Esophagus squamous epithelium (tissue), 5 donors: ENCODE results near the gene KCNA10. TPM values are rescaled to one million over a fixed set of nuclear protein-coding genes. Genes with fewer than 3 reads are reported as not detected.

ENCODE experiments used
- DNase-seq: peaks from one replicate; lab custom pipeline; 2025; lab: John Stamatoyannopoulos, UW
- H3K27ac ChIP-seq, 4 donors: fragments of 200-600 bp; sonication (generic); one replicate each; pipeline ENCODE4 v1.5.1; 2016 to 2019; ENCODE audit warnings: mild to moderate bottlenecking in 1 of 4
- H3K27me3 ChIP-seq, 4 donors: fragments of 200-600 bp; sonication (generic); 1 replicate in 3 of 4; 2 replicates in 1 of 4; pipeline versions ENCODE4 v1.5.1 to v1.6.0; 2017 to 2021; ENCODE audit warnings: antibody characterized with exemption in 1 of 4
- H3K36me3 ChIP-seq, 3 donors: fragments of 200-600 bp; sonication (generic); one replicate each; pipeline ENCODE4 v1.5.1; 2016 to 2019
- H3K4me1 ChIP-seq, 3 donors: fragments of 200-600 bp; sonication (generic); one replicate each; pipeline ENCODE4 v1.5.1; 2017 to 2019
- H3K4me3 ChIP-seq, 4 donors: fragments of 200-600 bp; sonication (generic); 1 replicate in 3 of 4; 2 replicates in 1 of 4; pipeline ENCODE4 v1.5.1; 2016 to 2019; ENCODE audit warnings: mild to moderate bottlenecking in 2 of 4, moderate library complexity in 1 of 4
- H3K9me3 ChIP-seq, 3 donors: fragments of 200-600 bp; sonication (generic); one replicate each; pipeline ENCODE4 v1.5.1; 2016 to 2019
- POLR2A ChIP-seq, 4 donors: fragments of 450-650 bp; IDR thresholded peaks; one replicate each; pipeline ENCODE4 v1.6.1; 2017; ENCODE audit warnings: antibody characterized with exemption in 4 of 4, mild to moderate bottlenecking in 4 of 4, moderate library complexity in 3 of 4
- WGBS, 2 donors: methylation state at CpG; one replicate each; pipeline ENCODE4 v1.1.5; 2018; 5-methylcytosine and 5-hydroxymethylcytosine counted together
- intact Hi-C: fragments of 100-400 bp; cut with DNase I; formaldehyde crosslinking; loops from one replicate; pipeline ENCODE4 v1.15.0; 2022
- total RNA-seq, 4 donors: library from RNA; depleted of rRNA; stranded (reverse); fragments of >200 nt; gene quantifications; one replicate each; pipeline ENCODE4 v1.1.0, GENCODE V29; 2016
- TF ChIP-seq, protein P1 (sequence below), 6 experiments: fragments of 450-650 bp in 4 of 6; fragments of 200-600 bp in 2 of 6; sonication (generic) in 2 of 6; IDR thresholded peaks; one replicate each; pipeline ENCODE4 v1.5.1; 2016 to 2019; ENCODE audit warnings: antibody characterized with exemption in 6 of 6, mild to moderate bottlenecking in 4 of 6, moderate library complexity in 4 of 6
- donor health status: DM: yes; HTN: yes; CAD: no.

KCNA10 gene
- total RNA-seq, 4 donors from 2014 or later = not detected

DNA sequence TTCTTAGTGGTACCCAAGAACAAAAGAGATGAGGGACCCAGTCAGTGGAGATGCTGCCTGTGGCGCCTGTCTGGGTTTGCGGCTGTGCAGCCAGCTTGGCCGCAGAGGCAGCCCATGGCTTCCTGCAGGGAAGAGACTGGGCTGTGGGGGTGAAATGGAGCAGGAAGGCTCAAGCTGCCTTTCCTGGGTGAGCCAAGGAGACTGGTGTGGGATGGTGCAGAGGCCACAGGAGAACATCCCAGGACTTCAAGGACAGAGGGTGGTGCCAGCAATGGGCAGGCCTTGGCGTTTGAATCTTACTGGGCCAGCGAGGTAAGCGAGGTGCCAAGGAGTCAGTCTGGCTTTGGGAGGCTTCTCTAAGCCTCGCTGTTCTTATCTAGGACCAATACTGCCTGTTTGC lies 26.4 kb downstream of the KCNA10 start:
- TF ChIP-seq, protein P1, sequence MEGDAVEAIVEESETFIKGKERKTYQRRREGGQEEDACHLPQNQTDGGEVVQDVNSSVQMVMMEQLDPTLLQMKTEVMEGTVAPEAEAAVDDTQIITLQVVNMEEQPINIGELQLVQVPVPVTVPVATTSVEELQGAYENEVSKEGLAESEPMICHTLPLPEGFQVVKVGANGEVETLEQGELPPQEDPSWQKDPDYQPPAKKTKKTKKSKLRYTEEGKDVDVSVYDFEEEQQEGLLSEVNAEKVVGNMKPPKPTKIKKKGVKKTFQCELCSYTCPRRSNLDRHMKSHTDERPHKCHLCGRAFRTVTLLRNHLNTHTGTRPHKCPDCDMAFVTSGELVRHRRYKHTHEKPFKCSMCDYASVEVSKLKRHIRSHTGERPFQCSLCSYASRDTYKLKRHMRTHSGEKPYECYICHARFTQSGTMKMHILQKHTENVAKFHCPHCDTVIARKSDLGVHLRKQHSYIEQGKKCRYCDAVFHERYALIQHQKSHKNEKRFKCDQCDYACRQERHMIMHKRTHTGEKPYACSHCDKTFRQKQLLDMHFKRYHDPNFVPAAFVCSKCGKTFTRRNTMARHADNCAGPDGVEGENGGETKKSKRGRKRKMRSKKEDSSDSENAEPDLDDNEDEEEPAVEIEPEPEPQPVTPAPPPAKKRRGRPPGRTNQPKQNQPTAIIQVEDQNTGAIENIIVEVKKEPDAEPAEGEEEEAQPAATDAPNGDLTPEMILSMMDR (IDR thresholded peaks at IDR 0.05) = no peak
- no peak for TF ChIP-seq POLR2A (IDR thresholded peaks at IDR 0.05)
- no peaks in the 10 kb centered on the region for H3K27me3 ChIP-seq
- H3K9me3 ChIP-seq = no peaks in the 10 kb centered on the region
- H3K36me3 ChIP-seq = no peaks in the 10 kb centered on the region
- H3K4me3 ChIP-seq = no peak overlapping the region
- intact Hi-C loops = no loop called here
- 85 to 92% methylated on average over 6 to 7 of the region's 7 CpGs for WGBS, 2 donors
- no peak overlapping the region for H3K27ac ChIP-seq
- peaks cover 7 to 28% (median 13%) of the 10 kb centered on the region in 3 donors for H3K4me1 ChIP-seq
- no peak for DNase-seq

DNA sequence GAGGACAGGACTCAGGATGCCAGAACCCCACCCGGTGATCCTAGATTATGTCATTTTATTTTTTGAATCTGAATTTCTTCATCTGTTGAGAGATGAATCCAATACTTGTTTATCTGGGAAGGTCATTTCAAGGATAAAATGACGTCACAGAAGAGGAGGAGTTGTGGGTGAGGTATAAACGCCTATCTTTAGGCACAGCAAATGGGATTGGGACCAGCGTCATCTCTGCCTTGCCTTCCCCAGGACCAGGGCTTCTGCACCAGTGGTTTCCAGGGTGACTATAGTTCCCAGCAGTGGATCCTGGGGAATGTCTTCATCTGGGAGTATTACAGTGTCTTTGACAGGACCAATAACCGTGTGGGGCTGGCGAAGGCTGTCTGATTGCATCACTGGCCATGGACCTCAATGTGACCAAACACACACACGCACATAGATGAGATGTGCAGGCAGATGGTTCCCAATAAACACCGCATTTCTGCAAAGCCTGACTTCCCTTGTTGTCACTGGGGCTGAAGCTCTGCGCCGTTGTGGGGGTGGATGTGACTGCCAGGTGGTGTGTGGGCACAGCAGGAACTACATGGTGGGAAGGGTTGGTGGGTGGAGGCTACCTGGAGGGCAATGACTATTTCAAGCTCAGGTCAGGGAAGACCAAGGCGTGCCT lies 28.1 kb downstream of the KCNA10 start:
- TF ChIP-seq, protein P1 (IDR thresholded peaks at IDR 0.05) = no peak
- Histone ChIP-seq H3K36me3 (no peaks in the 10 kb centered on the region), H3K27me3 (no peaks in the 10 kb centered on the region), H3K4me1 (peaks cover 7 to 32% (median 17%) of the 10 kb centered on the region in 3 donors), H3K4me3 (no peak overlapping the region), H3K27ac (no peak overlapping the region), H3K9me3 (no peaks in the 10 kb centered on the region)
- intact Hi-C loops = no loop called here
- no peak for DNase-seq
- WGBS, 2 donors = 61 to 84% methylated on average over 10 of the region's 11 CpGs

DNA sequence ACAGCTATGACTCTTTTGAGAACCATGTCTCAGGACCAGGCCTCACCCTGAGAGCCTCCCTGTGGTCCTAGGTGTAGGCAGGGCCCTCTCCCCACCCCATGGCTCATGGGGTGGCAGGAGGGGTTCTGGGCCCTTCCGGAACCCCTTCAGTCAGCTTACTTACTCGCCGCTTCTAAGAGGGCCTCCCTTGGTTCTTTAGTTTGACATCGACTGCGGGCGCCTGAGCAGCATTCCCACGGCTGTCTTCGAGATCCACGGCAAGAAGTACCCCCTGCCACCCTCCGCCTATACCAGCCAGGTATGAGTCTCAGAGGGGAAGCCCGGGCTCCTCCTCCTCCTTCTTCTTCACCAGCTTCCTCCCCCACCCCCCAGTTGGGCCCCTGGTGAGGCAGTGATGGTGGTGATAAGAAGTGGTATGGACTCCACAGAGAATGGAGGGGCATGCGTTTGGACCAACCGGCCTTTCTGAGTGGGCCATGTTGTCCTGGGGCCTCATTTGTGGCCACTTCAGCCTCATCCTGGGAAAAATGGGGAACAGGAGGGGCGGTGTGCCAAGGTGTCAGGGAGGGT lies 28.9 kb downstream of the KCNA10 start:
- WGBS, 2 donors = 87 to 90% methylated on average over 2 to 6 of the region's 14 CpGs
- intact Hi-C loops = no loop called here

DNA sequence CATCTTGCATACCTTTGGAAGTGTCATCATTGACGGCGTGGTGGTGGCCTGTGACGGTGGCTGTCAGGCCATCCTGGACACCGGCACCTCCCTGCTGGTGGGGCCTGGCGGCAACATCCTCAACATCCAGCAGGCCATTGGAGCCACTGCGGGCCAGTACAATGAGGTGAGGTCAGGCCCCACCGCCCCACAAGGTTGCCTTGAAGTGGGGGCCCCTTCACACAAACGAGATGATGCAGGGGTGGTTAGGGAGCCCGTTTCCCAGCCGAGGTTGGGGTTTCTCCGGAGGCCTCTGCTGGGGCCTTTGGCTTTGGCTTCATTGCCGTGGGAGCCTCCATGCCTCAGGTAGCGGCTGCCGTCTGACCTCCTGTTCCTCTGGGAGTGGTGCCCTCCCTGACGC lies 29.6 kb downstream of the KCNA10 start:
- TF ChIP-seq, protein P1 (IDR thresholded peaks at IDR 0.05) = no peak
- no peak for TF ChIP-seq POLR2A (IDR thresholded peaks at IDR 0.05)
- no peak for DNase-seq
- no peaks in the 10 kb centered on the region for H3K27me3 ChIP-seq
- no peaks in the 10 kb centered on the region for H3K36me3 ChIP-seq
- 100% methylated on average over 2 to 8 of the region's 15 CpGs for WGBS, 2 donors
- peaks cover 0 to 17% (median 11%) of the 10 kb centered on the region in 3 donors for H3K4me1 ChIP-seq
- no peak overlapping the region for H3K27ac ChIP-seq
- H3K9me3 ChIP-seq = no peaks in the 10 kb centered on the region
- intact Hi-C loops = no loop called here
- H3K4me3 ChIP-seq = no peak overlapping the region

More for the DNA sequence above, 28.9 kb downstream of the KCNA10 start:
- TF ChIP-seq POLR2A (IDR thresholded peaks at IDR 0.05) = no peak
- TF ChIP-seq, protein P1 (IDR thresholded peaks at IDR 0.05) = no peak
- Histone ChIP-seq H3K9me3 (no peaks in the 10 kb centered on the region), H3K4me1 (peaks cover 5 to 23% (median 16%) of the 10 kb centered on the region in 3 donors), H3K36me3 (no peaks in the 10 kb centered on the region), H3K27ac (no peak overlapping the region), H3K27me3 (no peaks in the 10 kb centered on the region), H3K4me3 (no peak overlapping the region)
- DNase-seq = no peak

DNA sequence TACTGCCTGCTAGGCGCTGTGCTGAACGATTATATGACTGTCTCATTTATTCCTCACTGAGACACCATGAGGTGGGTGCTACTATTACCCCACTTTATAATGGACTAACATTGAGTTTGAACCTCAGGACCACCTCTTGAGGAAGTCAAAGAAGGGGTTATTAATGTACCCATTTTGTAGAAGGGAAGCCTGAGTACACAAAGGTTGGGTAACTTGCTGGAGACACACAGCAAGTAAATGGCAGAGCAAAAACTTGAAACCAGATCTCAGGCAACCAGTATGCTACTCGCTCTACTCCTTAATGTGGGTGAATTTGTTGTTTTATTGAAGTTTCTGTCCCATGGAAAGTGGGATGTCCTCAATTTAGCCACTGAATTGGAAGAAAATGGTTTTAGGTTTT lies 30.1 kb downstream of the KCNA10 start:
- intact Hi-C loops = no loop called here
- no peak for DNase-seq
- Histone ChIP-seq H3K27ac (no peak overlapping the region), H3K4me1 (peaks cover 0 to 12% (median 6%) of the 10 kb centered on the region in 3 donors), H3K9me3 (no peaks in the 10 kb centered on the region), H3K4me3 (no peak overlapping the region), H3K27me3 (no peaks in the 10 kb centered on the region), H3K36me3 (no peaks in the 10 kb centered on the region)
- TF ChIP-seq, protein P1 (IDR thresholded peaks at IDR 0.05) = no peak
- TF ChIP-seq POLR2A (IDR thresholded peaks at IDR 0.05) = no peak
- WGBS, 2 donors = 59 to 63% methylated on average over 3 of the region's 3 CpGs
